Lower leg skin (tissue), 4 donors: ENCODE results near the gene KDM1A. TPM values are rescaled to one million over a fixed set of nuclear protein-coding genes. Genes with fewer than 3 reads are reported as not detected.

Experiments
- DNase-seq, 2 donors: peaks; one replicate each; pipeline ENCODE4 v3.0.0-alpha.2; 2019; ENCODE audit warnings: low spot score in 2 of 2
- H3K4me3 ChIP-seq: fragments of 200-600 bp; sonication (generic); 2 replicates; pipeline ENCODE4 v1.5.1; 2017; ENCODE audit warnings: mild to moderate bottlenecking, low read depth; ENCODE audit not compliant: poor library complexity, severe bottlenecking
- CTCF ChIP-seq, 3 donors: fragments of 450-650 bp; IDR thresholded peaks; one replicate each; pipeline ENCODE4 v1.5.1; 2016; ENCODE audit warnings: antibody characterized with exemption in 3 of 3, mild to moderate bottlenecking in 3 of 3, moderate library complexity in 2 of 3
- POLR2A ChIP-seq, 2 donors: fragments of 450-650 bp; IDR thresholded peaks; one replicate each; pipeline ENCODE4 v1.6.1; 2016 to 2017; ENCODE audit warnings: antibody characterized with exemption in 2 of 2, mild to moderate bottlenecking in 1 of 2, moderate library complexity in 1 of 2
- WGBS, 2 donors: methylation state at CpG; one replicate each; pipeline ENCODE4 v1.1.5; 2018; 5-methylcytosine and 5-hydroxymethylcytosine counted together
- intact Hi-C: fragments of 100-400 bp; cut with DNase I; formaldehyde crosslinking; loops from one replicate; pipeline ENCODE4 v1.15.0; 2023; ENCODE audit warnings: low total_unique reads
- total RNA-seq, 4 donors: library from RNA; depleted of rRNA; stranded (reverse); fragments of >200 nt; gene quantifications; one replicate each; pipeline ENCODE4 v1.1.0, GENCODE V29; 2016

KDM1A gene
- total RNA-seq, 4 donors from 2014 or later = 41.5 to 52.0 (median 46.6) TPM

GRCh38 chr1:23013657-23014056 is 5.6 kb upstream of the KDM1A start:
- no peak for DNase-seq
- intact Hi-C loops = no loop called here
- H3K4me3 ChIP-seq = no peak overlapping the region
- 70% methylated on average over 3 of the region's 3 CpGs for WGBS, 2 donors
- TF ChIP-seq CTCF (IDR thresholded peaks at IDR 0.05) (no peak), POLR2A (IDR thresholded peaks at IDR 0.05) (no peak)

- peak overlapping the region; percentile 85 for H3K4me3 ChIP-seq
- TF ChIP-seq CTCF (IDR thresholded peaks at IDR 0.05) (no peak), POLR2A (IDR thresholded peaks at IDR 0.05) (no peak)
- WGBS, 2 donors = 22 to 29% methylated on average over 10 of the region's 10 CpGs
- DNase-seq = no peak
- intact Hi-C loops = loop anchor here (5.0 kb wide), 1 partner anchor 966 kb away; the partner anchor contains the start of gene CDC42
Observed at GRCh38 chr1:23018661-23019093, 591 bp upstream of the KDM1A start.

GRCh38 chr1:23019863-23020625 is 776 bp downstream of the KDM1A start:
- no peak for TF ChIP-seq POLR2A (IDR thresholded peaks at IDR 0.05)
- TF ChIP-seq CTCF (IDR thresholded peaks at IDR 0.05) = no peak
- 0 to 1% methylated on average over 39 to 41 of the region's 42 CpGs for WGBS, 2 donors
- intact Hi-C loops = loop anchor here (5.0 kb wide), 1 partner anchor 968 kb away; the partner anchor contains the start of gene CDC42
- peak overlapping the region; percentile 85 for H3K4me3 ChIP-seq
- DNase-seq = peak in 1 of 2 donors; percentile 20

- no peak overlapping the region for H3K4me3 ChIP-seq
- intact Hi-C loops = no loop called here
- 29 to 34% methylated on average over 7 of the region's 7 CpGs for WGBS, 2 donors
- no peak for TF ChIP-seq CTCF (IDR thresholded peaks at IDR 0.05)
- no peak for TF ChIP-seq POLR2A (IDR thresholded peaks at IDR 0.05)
- DNase-seq = no peak
Observed at GRCh38 chr1:23020706-23021405, 1.6 kb downstream of the KDM1A start.

- H3K4me3 ChIP-seq = no peak overlapping the region
- WGBS, 2 donors = 87 to 91% methylated on average over 2 of the region's 2 CpGs
- DNase-seq = no peak
- intact Hi-C loops = no loop called here
- TF ChIP-seq CTCF (IDR thresholded peaks at IDR 0.05) = no peak
- TF ChIP-seq POLR2A (IDR thresholded peaks at IDR 0.05) = no peak
Observed at GRCh38 chr1:23021834-23022233, 2.6 kb downstream of the KDM1A start.
